ENCODE results near the gene HBG2.

GRCh38 chr11:5210376-5210885, 44.1 kb downstream of the HBG2 start:
- no peak for TF ChIP-seq CTCF (IDR thresholded peaks at IDR 0.05; ENCODE audit: insufficient read depth, low read length)
- TF ChIP-seq, protein P1, sequence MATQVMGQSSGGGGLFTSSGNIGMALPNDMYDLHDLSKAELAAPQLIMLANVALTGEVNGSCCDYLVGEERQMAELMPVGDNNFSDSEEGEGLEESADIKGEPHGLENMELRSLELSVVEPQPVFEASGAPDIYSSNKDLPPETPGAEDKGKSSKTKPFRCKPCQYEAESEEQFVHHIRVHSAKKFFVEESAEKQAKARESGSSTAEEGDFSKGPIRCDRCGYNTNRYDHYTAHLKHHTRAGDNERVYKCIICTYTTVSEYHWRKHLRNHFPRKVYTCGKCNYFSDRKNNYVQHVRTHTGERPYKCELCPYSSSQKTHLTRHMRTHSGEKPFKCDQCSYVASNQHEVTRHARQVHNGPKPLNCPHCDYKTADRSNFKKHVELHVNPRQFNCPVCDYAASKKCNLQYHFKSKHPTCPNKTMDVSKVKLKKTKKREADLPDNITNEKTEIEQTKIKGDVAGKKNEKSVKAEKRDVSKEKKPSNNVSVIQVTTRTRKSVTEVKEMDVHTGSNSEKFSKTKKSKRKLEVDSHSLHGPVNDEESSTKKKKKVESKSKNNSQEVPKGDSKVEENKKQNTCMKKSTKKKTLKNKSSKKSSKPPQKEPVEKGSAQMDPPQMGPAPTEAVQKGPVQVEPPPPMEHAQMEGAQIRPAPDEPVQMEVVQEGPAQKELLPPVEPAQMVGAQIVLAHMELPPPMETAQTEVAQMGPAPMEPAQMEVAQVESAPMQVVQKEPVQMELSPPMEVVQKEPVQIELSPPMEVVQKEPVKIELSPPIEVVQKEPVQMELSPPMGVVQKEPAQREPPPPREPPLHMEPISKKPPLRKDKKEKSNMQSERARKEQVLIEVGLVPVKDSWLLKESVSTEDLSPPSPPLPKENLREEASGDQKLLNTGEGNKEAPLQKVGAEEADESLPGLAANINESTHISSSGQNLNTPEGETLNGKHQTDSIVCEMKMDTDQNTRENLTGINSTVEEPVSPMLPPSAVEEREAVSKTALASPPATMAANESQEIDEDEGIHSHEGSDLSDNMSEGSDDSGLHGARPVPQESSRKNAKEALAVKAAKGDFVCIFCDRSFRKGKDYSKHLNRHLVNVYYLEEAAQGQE (IDR thresholded peaks at IDR 0.05; ENCODE audit: insufficient replicate concordance, low read depth): no peak
- TF ChIP-seq POLR2AphosphoS5 (IDR thresholded peaks at IDR 0.05; ENCODE audit: low read depth): no peak
- TF ChIP-seq GABPA (IDR thresholded peaks at IDR 0.05; ENCODE audit: low read depth): no peak
- TF ChIP-seq SPI1 (IDR thresholded peaks at IDR 0.05; ENCODE audit: borderline replicate concordance, low read depth): no peak
